Activated T-helper 9 cell treated with anti-CD3 and anti-CD28 coated beads, Interleukin-2, amount 50 U/mL, for 16 hours (primary cell): ENCODE data around the gene SLC35D3.
"Not testable (repeated sequence)": the region's sequence is repeated elsewhere in the genome, so short reads cannot be mapped to it uniquely, and the experiment has no call there.

Experiments
- DNase-seq: peaks from one replicate; pipeline ENCODE4 v3.0.0-alpha.2; 2020; ENCODE audit warnings: low read depth

The SLC35D3 gene

GRCh38 chr6:136921936-136922684 is at the start of gene SLC35D3:
Gene SLC35D3 (plus strand): TSS chr6:136922301. CDS start chr6:136922429, 128 bp downstream.
- no peak for DNase-seq

DNA sequence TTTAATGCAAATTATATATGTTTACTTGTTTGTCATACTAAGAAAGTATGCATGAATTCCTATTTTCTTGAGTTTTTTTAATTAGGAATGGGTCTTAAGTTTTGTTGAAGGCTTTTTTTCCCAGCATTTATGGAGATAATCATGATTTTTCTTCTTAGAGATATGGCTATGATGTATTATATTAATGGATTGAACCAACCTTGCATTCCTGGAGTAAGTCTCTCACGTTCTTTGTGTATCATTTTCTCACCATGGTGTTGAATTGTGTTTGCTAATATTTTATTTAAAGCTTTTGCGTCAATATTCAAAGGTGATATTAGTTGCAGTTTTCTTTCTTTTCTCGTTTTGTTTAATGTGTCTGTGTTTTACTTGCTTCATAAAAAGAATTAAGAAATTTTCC is 48.4 kb upstream of the SLC35D3 start:
- no peak for DNase-seq

GRCh38 chr6:136876469-136876868 is 45.6 kb upstream of the SLC35D3 start:
- not testable (repeated sequence) for DNase-seq

GRCh38 chr6:136880748-136881460 is 41.2 kb upstream of the SLC35D3 start:
- DNase-seq, result no peak

DNA sequence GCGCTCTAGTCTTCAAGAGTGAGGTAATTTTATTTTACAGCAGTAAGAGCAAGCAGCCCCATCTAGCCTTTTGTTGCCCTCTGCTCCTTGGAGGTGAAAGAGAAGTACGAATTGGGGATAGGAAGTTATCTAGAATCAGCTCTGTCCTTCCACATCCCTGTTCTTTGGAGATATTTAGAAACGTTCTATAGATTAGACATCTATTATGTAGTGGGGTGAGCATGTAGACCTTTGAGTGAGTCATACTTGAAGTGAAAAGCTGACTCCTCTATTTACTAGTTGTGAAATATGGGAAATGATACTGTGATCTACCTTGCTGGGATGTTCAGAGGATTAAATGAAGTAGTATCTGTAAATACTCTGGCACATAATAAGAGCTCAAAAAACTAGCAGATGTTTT is 36.0 kb upstream of the SLC35D3 start:
- no peak for DNase-seq

DNA sequence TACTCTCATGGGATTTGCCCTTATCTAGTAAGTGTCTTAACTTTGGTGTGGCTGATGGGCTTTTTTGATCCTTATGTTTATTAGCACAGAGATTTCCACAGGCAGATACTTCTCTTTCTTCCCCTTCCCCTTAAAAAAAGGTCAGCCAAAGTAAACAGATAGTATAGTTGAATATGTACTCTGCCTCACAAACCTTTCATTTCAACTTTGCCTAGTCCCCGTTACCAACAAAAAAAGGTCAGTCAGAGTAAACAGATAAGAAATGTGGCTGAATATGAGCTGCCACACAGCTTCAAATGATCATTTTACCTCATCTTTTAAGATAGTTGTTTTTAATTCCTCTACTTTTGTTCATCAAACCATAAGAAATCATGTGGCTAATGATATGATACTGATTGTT is 34.1 kb upstream of the SLC35D3 start:
- no peak for DNase-seq

DNA sequence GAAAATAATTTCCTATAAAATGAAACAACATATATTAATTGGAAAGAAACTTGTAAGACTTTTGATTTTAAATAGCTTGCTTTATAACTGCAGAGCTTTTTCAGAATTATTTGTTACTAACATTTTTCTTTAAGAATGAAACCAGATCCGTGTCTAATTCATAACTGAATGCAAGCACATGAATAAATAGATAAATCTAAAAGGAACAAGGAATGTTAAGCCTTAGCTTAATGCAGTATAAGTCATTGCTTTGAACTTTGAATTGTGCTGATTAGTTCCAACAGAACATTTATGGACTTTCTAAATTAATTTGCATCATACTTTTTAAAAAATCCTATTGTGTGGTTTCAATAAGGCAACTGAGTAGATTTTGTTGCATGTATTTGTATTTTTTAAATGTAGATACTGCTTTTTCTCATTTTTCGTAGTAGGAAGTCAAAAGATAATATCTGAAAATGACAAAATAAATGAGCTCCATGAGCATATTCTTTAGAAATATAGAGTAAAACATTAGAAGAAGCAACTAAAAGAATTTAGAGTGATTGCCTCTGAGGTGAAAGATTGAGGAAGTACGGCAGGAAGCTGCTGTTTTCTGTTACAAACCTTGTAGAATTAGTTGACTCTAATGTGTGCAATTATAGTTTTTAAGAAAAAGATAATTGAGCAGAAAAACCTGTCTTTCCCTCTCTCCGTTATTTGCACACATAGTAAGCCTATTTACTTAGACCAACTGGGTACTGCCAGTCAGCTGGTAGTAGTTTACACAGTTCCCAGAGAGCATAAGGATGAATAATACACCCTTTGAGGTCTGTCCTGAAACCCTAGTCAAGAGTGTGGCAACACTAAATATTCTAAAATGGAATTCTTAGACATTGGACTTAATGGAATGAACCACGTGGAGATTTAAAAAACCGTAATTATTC is 32.6 kb upstream of the SLC35D3 start:
- no peak for DNase-seq

GRCh38 chr6:136890194-136890839 is 31.8 kb upstream of the SLC35D3 start:
- DNase-seq, result no peak

DNA sequence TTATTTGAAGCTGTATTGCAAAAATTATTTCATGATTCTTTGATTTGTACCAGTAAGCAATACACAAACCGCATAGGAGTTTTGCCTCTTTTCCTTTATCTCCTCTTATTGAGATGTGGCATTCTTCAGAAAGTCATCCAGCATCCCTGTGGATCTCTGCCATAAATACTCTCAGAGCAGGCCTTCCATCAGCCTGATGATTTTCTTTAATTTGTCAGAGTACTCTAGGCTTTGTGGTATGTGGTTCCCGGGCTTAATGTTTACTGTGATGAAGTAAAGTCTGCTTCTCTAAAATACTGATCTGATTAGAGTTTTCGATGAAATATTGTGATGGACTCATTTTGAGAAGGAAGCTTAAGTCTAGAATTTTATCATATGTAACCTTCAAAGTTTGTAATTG is 31.1 kb upstream of the SLC35D3 start:
- DNase-seq, result no peak

GRCh38 chr6:136893187-136893586 is 28.9 kb upstream of the SLC35D3 start:
- no peak for DNase-seq

DNA sequence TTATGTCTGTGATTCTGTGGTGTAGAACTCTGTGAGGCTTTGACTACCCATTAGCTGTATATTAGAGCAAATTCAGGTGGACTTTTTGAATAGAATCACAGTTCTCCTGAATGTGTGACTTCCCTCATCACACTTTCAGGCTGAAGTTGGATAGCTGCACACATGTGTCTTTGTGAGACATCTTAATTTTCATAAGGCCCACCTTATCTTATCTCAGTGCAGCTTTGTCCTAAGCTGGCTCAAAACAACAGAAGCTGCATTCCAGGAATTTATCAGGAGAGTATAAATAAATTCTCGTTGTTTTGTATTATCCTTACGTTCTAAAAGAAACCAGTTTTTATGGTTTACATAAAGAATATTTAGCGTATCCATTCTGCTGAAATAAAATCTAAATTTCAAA is 26.2 kb upstream of the SLC35D3 start:
- no peak for DNase-seq

- no peak for DNase-seq
These were observed 25.0 kb upstream of the SLC35D3 start for GRCh38 chr6:136897071-136897470.

DNA sequence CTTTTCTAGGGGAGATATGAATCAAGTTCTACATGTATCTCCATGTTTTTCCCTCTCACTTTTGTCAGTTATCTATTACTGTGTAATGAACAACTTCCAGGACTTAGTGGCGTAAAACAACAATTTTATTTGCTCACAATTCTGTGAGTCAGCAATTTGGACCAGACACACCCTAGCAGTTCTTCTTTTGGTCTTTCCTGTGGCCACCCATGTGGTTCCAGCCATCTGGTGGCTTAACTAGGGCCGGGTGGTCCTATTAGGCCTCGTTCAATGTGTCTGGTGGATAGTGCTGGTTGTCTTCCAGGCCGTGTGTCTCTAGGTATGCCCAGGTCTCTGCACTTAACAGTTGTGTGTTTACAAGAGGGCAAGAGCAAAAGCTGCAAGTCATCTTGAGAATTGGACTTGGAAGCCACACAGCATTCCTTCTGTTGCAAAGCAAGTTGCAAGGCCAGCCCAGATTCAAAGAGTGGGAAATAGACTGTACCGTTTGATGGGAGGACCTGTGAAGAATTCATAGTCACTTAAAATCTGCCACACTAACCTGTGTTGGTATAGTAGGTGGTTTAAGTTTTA is 20.8 kb upstream of the SLC35D3 start:
- no peak for DNase-seq

GRCh38 chr6:136904477-136904876 is 17.6 kb upstream of the SLC35D3 start:
- not testable (repeated sequence) for DNase-seq

- DNase-seq, result no peak
These were observed 7.2 kb upstream of the SLC35D3 start for GRCh38 chr6:136914947-136915346.

GRCh38 chr6:136918706-136919105 is 3.4 kb upstream of the SLC35D3 start:
- DNase-seq, result no peak

DNA sequence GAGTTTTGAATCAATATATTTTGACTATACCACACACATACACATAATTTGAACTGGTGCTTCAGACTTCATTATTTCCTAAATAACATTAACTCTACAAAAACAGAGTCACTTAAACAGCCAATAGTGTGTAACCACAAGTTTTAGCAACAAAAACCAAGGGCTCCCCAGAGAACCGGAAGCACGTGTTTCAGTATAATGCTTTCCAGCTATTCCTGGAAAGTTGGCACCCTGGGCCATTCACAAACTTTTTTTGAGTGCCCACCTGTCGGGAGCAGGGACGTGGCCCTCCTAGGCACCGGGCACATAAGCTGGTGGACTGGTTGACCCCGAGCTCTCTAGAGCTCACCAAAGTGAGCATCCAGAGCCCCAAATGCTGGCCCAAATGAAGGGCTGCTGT is 1.9 kb upstream of the SLC35D3 start:
- no peak for DNase-seq

DNA sequence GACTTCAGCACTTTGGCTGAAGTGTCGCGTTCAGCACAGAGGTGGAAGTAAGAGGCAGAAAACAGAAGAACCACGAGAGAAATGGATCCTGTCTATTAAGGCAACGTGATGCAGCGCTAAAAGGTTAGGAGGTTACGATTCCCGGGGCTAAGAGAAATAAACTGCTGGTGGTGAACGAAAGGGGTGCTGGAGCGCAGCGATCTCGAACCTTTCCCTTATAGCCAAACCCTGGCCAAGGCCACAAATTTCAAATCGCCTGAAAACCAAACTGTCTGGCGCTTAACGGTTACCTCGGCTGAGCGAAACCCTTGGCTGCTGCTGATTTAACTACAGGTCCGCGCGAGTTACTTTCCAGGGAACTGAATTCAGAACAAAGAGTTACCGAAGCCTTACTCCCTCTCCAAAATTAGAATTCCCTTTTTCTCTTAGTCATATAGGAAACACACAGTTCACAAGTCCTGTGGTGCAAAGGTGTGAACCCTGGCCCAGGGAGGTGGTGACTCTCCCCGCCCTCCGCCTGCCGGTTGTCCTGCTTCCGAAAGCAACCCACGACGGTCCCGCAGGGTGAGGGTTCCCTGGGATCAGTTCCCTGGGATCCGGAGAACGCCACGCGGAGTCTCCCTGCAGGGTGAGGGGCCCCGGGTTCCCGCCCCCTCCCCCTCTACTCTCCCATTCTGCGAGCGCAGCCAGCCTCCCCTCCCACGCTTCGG is 1.3 kb upstream of the SLC35D3 start:
- no peak for DNase-seq

DNA sequence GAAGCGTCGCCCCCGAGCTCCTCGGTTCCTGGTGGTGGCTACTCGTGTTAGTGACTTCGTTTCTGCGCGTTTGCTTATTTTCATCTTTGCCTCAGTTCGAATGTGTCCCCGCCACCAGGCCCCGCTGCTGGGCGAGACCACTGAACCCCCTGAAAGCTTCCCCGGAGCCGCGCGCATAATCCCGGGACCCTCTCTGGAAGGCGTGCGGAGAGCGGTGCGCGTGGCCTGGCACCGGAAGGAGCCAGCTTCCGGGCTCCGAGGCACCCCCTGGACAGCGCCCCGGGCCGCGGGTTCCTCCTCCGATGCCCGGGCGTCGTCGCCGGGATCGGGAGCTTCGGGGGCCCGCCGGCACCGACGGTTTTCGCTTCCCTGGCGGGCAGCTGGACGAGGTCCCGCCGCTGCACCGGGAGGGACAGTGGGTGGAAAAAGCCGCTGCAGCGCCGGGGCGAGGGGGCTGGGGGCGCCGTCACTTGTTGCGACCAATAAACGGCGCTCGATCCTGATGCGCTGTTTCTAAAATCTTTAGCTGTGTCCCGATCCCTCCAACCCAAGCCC is 643 bp upstream of the SLC35D3 start:
- no peak for DNase-seq

- no peak for DNase-seq
These were observed 545 bp downstream of the SLC35D3 start for GRCh38 chr6:136922685-136923006.
